ENCODE data around the gene PIK3R3. TPM values are rescaled to one million over a fixed set of nuclear protein-coding genes. Genes with fewer than 3 reads are reported as not detected.

Gene PIK3R3
- total and polyA plus RNA-seq, 9 of the 15 experiments (the other 6 are each of a cell fraction or from before 2014, with no cell fraction given): 1.4 to 7.7 (median 4.6) TPM

GRCh38 chr1:46158312-46159281 is 26.2 kb upstream of the PIK3R3 start (continued):
- TF ChIP-seq MGA (IDR thresholded peaks at IDR 0.05): peak; percentile 57
- no peak for TF ChIP-seq THRA (IDR thresholded peaks at IDR 0.05)
- no peak for TF ChIP-seq ZNF707 (CRISPR knock-in tag; conservative IDR thresholded peaks at IDR 0.05)
- TF ChIP-seq EHMT2 (IDR thresholded peaks at IDR 0.05): peak; percentile 90
- no peak for TF ChIP-seq TAF15 (IDR thresholded peaks at IDR 0.05; ENCODE audit: low read depth, low read length)
- peak; percentile 98 for TF ChIP-seq ZEB2 (IDR thresholded peaks at IDR 0.05)
- no peak for TF ChIP-seq SRSF3 (IDR thresholded peaks at IDR 0.05; ENCODE audit: insufficient read depth, low read length)
- TF ChIP-seq ZNF3 (CRISPR knock-in tag; IDR thresholded peaks at IDR 0.05): no peak
- no peak for TF ChIP-seq NFIX (CRISPR knock-in tag; IDR thresholded peaks at IDR 0.05; ENCODE audit: low read depth)
- TF ChIP-seq, protein P1, sequence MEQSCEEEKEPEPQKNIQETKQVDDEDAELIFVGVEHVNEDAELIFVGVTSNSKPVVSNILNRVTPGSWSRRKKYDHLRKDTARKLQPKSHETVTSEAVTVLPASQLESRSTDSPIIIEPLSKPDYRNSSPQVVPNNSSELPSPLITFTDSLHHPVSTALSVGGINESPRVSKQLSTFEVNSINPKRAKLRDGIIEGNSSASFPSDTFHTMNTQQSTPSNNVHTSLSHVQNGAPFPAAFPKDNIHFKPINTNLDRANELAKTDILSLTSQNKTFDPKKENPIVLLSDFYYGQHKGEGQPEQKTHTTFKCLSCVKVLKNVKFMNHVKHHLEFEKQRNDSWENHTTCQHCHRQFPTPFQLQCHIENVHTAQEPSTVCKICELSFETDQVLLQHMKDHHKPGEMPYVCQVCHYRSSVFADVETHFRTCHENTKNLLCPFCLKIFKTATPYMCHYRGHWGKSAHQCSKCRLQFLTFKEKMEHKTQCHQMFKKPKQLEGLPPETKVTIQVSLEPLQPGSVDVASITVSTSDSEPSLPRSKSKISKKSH (CRISPR knock-in tag; IDR thresholded peaks at IDR 0.05): no peak

Measured in K562 (cell line).